Measurements from ENCODE around the gene GPC6. TPM values are rescaled to one million over a fixed set of nuclear protein-coding genes. Genes with fewer than 3 reads are reported as not detected.

The GPC6 gene
- total RNA-seq, 3 donors from 2014 or later (not counting 1 experiment from before 2014, with no cell fraction given): not detected

GRCh38 chr13:94254737-94255136 lies 1028.1 kb downstream of the GPC6 start:
- no peaks in the 10 kb centered on the region for H3K9me3 Mint-ChIP-seq
- H3K27me3 Mint-ChIP-seq (ENCODE audit: low read depth in 2 of 2): peaks cover 0 to 4% of the 10 kb centered on the region in 2 donors
- intact Hi-C loops (cut with micrococcal nuclease): no loop called here
- H3K4me1 Mint-ChIP-seq: no peaks in the 10 kb centered on the region
- no peaks in the 10 kb centered on the region for H3K36me3 Mint-ChIP-seq
- no peak overlapping the region for H3K4me3 Mint-ChIP-seq
- no peak for TF ChIP-seq CTCF (IDR thresholded peaks at IDR 0.05)
- Histone ChIP-seq H3K4me3 (ENCODE audit: low read length) (no peak overlapping the region), H3K9me3 (ENCODE audit: control insufficient read depth, insufficient read depth, low read length) (no peaks in the 10 kb centered on the region), H3K27me3 (ENCODE audit: control insufficient read depth, insufficient read depth, low read length) (no peaks in the 10 kb centered on the region), H3K27ac (ENCODE audit: low read length) (no peak overlapping the region), H3K4me1 (ENCODE audit: control insufficient read depth, insufficient read depth, low read length) (no peaks in the 10 kb centered on the region), H3K36me3 (ENCODE audit: control insufficient read depth, insufficient read depth, low read length) (no peaks in the 10 kb centered on the region)
- no peak for DNase-seq
- no peak overlapping the region for H3K27ac Mint-ChIP-seq
- ATAC-seq: no peak

GRCh38 chr13:94256721-94257120 lies 1030.1 kb downstream of the GPC6 start:
- no peaks in the 10 kb centered on the region for H3K27me3 ChIP-seq (ENCODE audit: control insufficient read depth, insufficient read depth, low read length)
- H3K9me3 ChIP-seq (ENCODE audit: control insufficient read depth, insufficient read depth, low read length): no peaks in the 10 kb centered on the region
- Mint-ChIP-seq H3K4me1 (peaks cover 0 to 10% of the 10 kb centered on the region in 2 donors), H3K36me3 (no peaks in the 10 kb centered on the region), H3K27me3 (ENCODE audit: low read depth in 2 of 2) (peaks cover 0 to 4% of the 10 kb centered on the region in 2 donors), H3K4me3 (no peak overlapping the region), H3K27ac (no peak overlapping the region), H3K9me3 (no peaks in the 10 kb centered on the region)
- ATAC-seq: no peak
- no CpG with 5 or more reads among the region's 1 CpG for WGBS (ENCODE audit: insufficient coverage)
- intact Hi-C loops (cut with micrococcal nuclease): no loop called here
- no peaks in the 10 kb centered on the region for H3K4me1 ChIP-seq (ENCODE audit: control insufficient read depth, insufficient read depth, low read length)
- H3K4me3 ChIP-seq (ENCODE audit: low read length): no peak overlapping the region
- DNase-seq: no peak
- no peaks in the 10 kb centered on the region for H3K36me3 ChIP-seq (ENCODE audit: control insufficient read depth, insufficient read depth, low read length)
- no peak for TF ChIP-seq CTCF (IDR thresholded peaks at IDR 0.05)
- H3K27ac ChIP-seq (ENCODE audit: low read length): no peak overlapping the region

GRCh38 chr13:94259984-94260383 lies 1033.4 kb downstream of the GPC6 start:
- Histone ChIP-seq H3K27ac (ENCODE audit: low read length) (no peak overlapping the region), H3K4me1 (ENCODE audit: control insufficient read depth, insufficient read depth, low read length) (no peaks in the 10 kb centered on the region), H3K9me3 (ENCODE audit: control insufficient read depth, insufficient read depth, low read length) (no peaks in the 10 kb centered on the region), H3K36me3 (ENCODE audit: control insufficient read depth, insufficient read depth, low read length) (no peaks in the 10 kb centered on the region), H3K27me3 (ENCODE audit: control insufficient read depth, insufficient read depth, low read length) (no peaks in the 10 kb centered on the region), H3K4me3 (ENCODE audit: low read length) (no peak overlapping the region)
- 100% methylated on average over 1 of the region's 1 CpG for WGBS (ENCODE audit: insufficient coverage)
- Mint-ChIP-seq H3K36me3 (no peaks in the 10 kb centered on the region), H3K9me3 (no peaks in the 10 kb centered on the region), H3K4me1 (peaks cover 0 to 10% of the 10 kb centered on the region in 2 donors), H3K4me3 (no peak overlapping the region), H3K27me3 (ENCODE audit: low read depth in 2 of 2) (no peaks in the 10 kb centered on the region), H3K27ac (no peak overlapping the region)
- no peak for ATAC-seq
- TF ChIP-seq CTCF (IDR thresholded peaks at IDR 0.05): no peak
- intact Hi-C loops (cut with micrococcal nuclease): no loop called here
- no peak for DNase-seq

GRCh38 chr13:94261163-94261562 lies 1034.6 kb downstream of the GPC6 start:
- ATAC-seq (no peak), DNase-seq (no peak)
- H3K27me3 ChIP-seq (ENCODE audit: control insufficient read depth, insufficient read depth, low read length): no peaks in the 10 kb centered on the region
- Mint-ChIP-seq H3K36me3 (no peaks in the 10 kb centered on the region), H3K4me1 (peaks cover 0 to 10% of the 10 kb centered on the region in 2 donors), H3K27ac (no peak overlapping the region), H3K9me3 (no peaks in the 10 kb centered on the region), H3K27me3 (ENCODE audit: low read depth in 2 of 2) (no peaks in the 10 kb centered on the region), H3K4me3 (no peak overlapping the region)
- no peaks in the 10 kb centered on the region for H3K36me3 ChIP-seq (ENCODE audit: control insufficient read depth, insufficient read depth, low read length)
- intact Hi-C loops (cut with micrococcal nuclease): no loop called here
- no peak overlapping the region for H3K27ac ChIP-seq (ENCODE audit: low read length)
- H3K9me3 ChIP-seq (ENCODE audit: control insufficient read depth, insufficient read depth, low read length): no peaks in the 10 kb centered on the region
- no peak for TF ChIP-seq CTCF (IDR thresholded peaks at IDR 0.05)
- no peaks in the 10 kb centered on the region for H3K4me1 ChIP-seq (ENCODE audit: control insufficient read depth, insufficient read depth, low read length)
- 88% methylated on average over 2 of the region's 3 CpGs for WGBS (ENCODE audit: insufficient coverage)
- no peak overlapping the region for H3K4me3 ChIP-seq (ENCODE audit: low read length)

All from natural killer cell (primary cell).